Measurements from ENCODE around the gene VGLL4. TPM values are rescaled to one million over a fixed set of nuclear protein-coding genes. Genes with fewer than 3 reads are reported as not detected.

VGLL4 gene
- total RNA-seq, 3 donors from 2014 or later, result 42.5 to 51.3 (median 46.4) TPM

DNA sequence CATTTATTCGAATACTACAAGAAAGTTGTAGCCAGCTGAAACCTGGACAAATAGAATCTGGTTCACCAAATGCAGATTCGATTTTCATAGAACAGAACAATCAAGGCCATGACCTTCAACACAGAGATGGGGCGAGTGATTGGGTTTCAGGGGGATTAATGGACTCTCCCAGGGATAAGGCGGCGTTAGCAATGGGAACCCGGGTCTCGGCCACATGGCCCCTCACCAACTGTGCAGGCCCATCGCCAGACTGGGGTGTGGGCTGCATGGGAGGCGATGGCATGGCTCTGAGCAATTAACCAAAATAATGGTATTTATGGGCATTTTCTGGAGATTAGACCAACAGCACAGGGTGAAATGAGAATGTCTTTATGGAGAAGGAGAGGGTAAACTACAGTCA, 34.2 kb downstream of the VGLL4 start:
- peaks cover 21% of the 10 kb centered on the region for H3K4me1 ChIP-seq (ENCODE audit: low read depth)
- TF ChIP-seq CTCF (IDR thresholded peaks at IDR 0.05), result no peak
- ATAC-seq (no peak), DNase-seq (no peak)
- H3K36me3 ChIP-seq (ENCODE audit: low read depth), result no peaks in the 10 kb centered on the region
- intact Hi-C loops (cut with DNase I, micrococcal nuclease), result no loop called here
- no peak overlapping the region for H3K4me3 ChIP-seq
- H3K9me3 ChIP-seq, result no peaks in the 10 kb centered on the region

- no peak for DNase-seq
- Histone ChIP-seq H3K9me3 (no peaks in the 10 kb centered on the region), H3K4me1 (ENCODE audit: low read depth) (peaks cover 21% of the 10 kb centered on the region), H3K36me3 (ENCODE audit: low read depth) (no peaks in the 10 kb centered on the region), H3K4me3 (no peak overlapping the region)
- intact Hi-C loops (cut with DNase I, micrococcal nuclease), result no loop called here
- TF ChIP-seq CTCF (IDR thresholded peaks at IDR 0.05), result no peak
- no peak for ATAC-seq
Measured at GRCh38 chr3:11607816-11608215, 35.9 kb downstream of the VGLL4 start.

DNA sequence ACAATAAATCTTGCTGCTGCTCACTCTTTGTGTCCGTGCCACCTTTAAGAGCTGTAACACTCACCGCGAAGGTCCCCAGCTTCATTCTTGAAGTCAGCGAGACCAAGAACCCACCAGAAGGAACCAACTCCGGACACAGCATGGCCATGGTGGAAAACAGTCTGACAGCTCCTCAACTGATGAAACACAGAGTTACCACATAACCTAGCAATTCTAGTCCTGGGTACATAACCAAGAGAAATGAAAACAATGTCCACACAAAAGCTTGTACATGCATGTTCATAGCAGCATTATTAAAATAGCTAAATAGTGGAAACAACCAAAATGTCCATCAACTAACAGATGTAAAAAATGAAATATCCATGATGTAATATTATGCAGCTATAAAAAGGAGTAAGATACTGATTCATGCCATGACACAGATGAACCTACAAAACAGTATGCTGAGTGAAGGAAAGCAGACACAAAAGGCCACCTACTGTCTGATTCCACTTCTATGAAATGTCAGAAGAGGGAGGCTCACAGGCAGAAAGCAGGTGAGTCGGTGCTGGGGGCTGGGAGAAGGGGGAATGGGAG, 36.8 kb downstream of the VGLL4 start:
- ATAC-seq, result no peak
- Histone ChIP-seq H3K36me3 (ENCODE audit: low read depth) (no peaks in the 10 kb centered on the region), H3K4me1 (ENCODE audit: low read depth) (peaks cover 22% of the 10 kb centered on the region), H3K4me3 (no peak overlapping the region), H3K9me3 (no peaks in the 10 kb centered on the region)
- no peak for TF ChIP-seq CTCF (IDR thresholded peaks at IDR 0.05)
- intact Hi-C loops (cut with DNase I, micrococcal nuclease), result no loop called here
- DNase-seq, result no peak

GRCh38 chr3:11606090-11606784, 37.5 kb downstream of the VGLL4 start:
- no peak for TF ChIP-seq CTCF (IDR thresholded peaks at IDR 0.05)
- H3K36me3 ChIP-seq (ENCODE audit: low read depth), result no peaks in the 10 kb centered on the region
- no peak for DNase-seq
- peaks cover 19% of the 10 kb centered on the region for H3K4me1 ChIP-seq (ENCODE audit: low read depth)
- H3K9me3 ChIP-seq, result no peaks in the 10 kb centered on the region
- no peak overlapping the region for H3K4me3 ChIP-seq
- ATAC-seq, result no peak
- intact Hi-C loops (cut with DNase I, micrococcal nuclease), result no loop called here

DNA sequence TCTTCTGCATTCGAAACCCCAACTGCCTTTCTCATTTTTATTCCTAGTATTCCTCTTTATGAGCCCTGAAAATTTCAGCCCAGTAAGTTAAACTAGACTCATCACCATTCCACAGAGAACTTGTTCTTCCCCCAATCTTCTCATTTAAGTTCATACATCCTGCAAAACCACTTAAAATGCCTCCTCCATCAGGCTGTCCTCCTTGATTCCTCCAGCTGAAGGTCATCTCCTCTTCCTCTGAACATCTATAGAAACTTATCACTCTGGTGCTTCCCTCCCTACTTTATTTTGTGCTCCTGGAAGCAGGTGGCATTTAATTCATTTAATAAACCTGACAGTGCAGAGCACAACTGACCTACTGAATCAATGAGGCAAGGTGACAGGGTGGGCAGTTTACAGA, 38.3 kb downstream of the VGLL4 start:
- intact Hi-C loops (cut with DNase I, micrococcal nuclease), result no loop called here
- TF ChIP-seq CTCF (IDR thresholded peaks at IDR 0.05), result no peak
- peaks cover 15% of the 10 kb centered on the region for H3K4me1 ChIP-seq (ENCODE audit: low read depth)
- ATAC-seq (no peak), DNase-seq (no peak)
- H3K36me3 ChIP-seq (ENCODE audit: low read depth), result no peaks in the 10 kb centered on the region
- no peak overlapping the region for H3K4me3 ChIP-seq
- no peaks in the 10 kb centered on the region for H3K9me3 ChIP-seq
